Mesenchymal stem cell (in vitro differentiated cells and primary cell): ENCODE measurements around the gene PPARA.

Experiments
- DNase-seq: peaks from one replicate; pipeline ENCODE4 v3.0.0-alpha.2; 2013
- H2AFZ ChIP-seq: one replicate; pipeline ENCODE4 v1.6.1; 2013; ENCODE audit warnings: low read depth, mild to moderate bottlenecking, control low read depth, inconsistent platforms, low read length, moderate library complexity
- H2AK5ac ChIP-seq: 2 replicates; pipeline ENCODE4 v1.6.1; 2013; ENCODE audit warnings: low read length, moderate library complexity, mild to moderate bottlenecking, inconsistent platforms; ENCODE audit not compliant: severe bottlenecking
- H2BK120ac ChIP-seq: one replicate; pipeline ENCODE4 v1.6.1; 2013; ENCODE audit warnings: low read depth, mild to moderate bottlenecking, inconsistent platforms, low read length, moderate library complexity
- H2BK12ac ChIP-seq, 2 experiments: one replicate each; pipeline ENCODE4 v1.6.1; 2013; ENCODE audit warnings: inconsistent platforms in 2 of 2, low read length in 2 of 2, mild to moderate bottlenecking in 2 of 2, moderate library complexity in 2 of 2, control low read depth in 1 of 2
- H2BK15ac ChIP-seq: one replicate; pipeline ENCODE4 v1.6.1; 2013; ENCODE audit warnings: mild to moderate bottlenecking, low read depth, inconsistent platforms; ENCODE audit not compliant: poor library complexity, severe bottlenecking
- H2BK5ac ChIP-seq: 2 replicates; pipeline ENCODE4 v1.6.1; 2013; ENCODE audit warnings: low read depth, mild to moderate bottlenecking, low read length, control low read depth, inconsistent platforms; ENCODE audit not compliant: poor library complexity, severe bottlenecking
- H3K14ac ChIP-seq, 2 experiments: one replicate each; pipeline ENCODE4 v1.6.1; 2013; ENCODE audit warnings: inconsistent platforms in 2 of 2, low read length in 2 of 2, control low read depth in 1 of 2, mild to moderate bottlenecking in 1 of 2, moderate library complexity in 1 of 2
- H3K18ac ChIP-seq, 2 experiments: one replicate each; pipeline ENCODE4 v1.6.1; 2013; ENCODE audit warnings: inconsistent platforms in 2 of 2, low read length in 2 of 2, control low read depth in 1 of 2, low read depth in 1 of 2, mild to moderate bottlenecking in 1 of 2
- H3K23ac ChIP-seq, 2 experiments: one replicate each; pipeline ENCODE4 v1.6.1; 2013; ENCODE audit warnings: inconsistent platforms in 2 of 2, low read length in 2 of 2, mild to moderate bottlenecking in 2 of 2, moderate library complexity in 2 of 2, control low read depth in 1 of 2
- H3K27ac ChIP-seq: 2 replicates; pipeline ENCODE4 v1.5.1; 2013; ENCODE audit warnings: mild to moderate bottlenecking, moderate library complexity, low read length, control low read depth, inconsistent platforms; ENCODE audit not compliant: poor library complexity, severe bottlenecking
- H3K27me3 ChIP-seq, 2 experiments: 2 replicates each; pipeline versions ENCODE4 v1.6.1 to v1.7.0; 2013; ENCODE audit warnings: low read length in 2 of 2, mild to moderate bottlenecking in 2 of 2, moderate library complexity in 2 of 2, control low read depth in 1 of 2, inconsistent platforms in 1 of 2; ENCODE audit not compliant: control insufficient read depth in 1 of 2, insufficient read depth in 1 of 2
- H3K36me3 ChIP-seq, 2 experiments: 2 replicates each; pipeline versions ENCODE4 v1.6.1 to v1.7.0; 2013; ENCODE audit warnings: low read length in 2 of 2, control low read depth in 1 of 2, inconsistent platforms in 1 of 2, low read depth in 1 of 2, mild to moderate bottlenecking in 1 of 2; ENCODE audit not compliant: insufficient read depth in 2 of 2, control insufficient read depth in 1 of 2
- H3K4ac ChIP-seq, 2 experiments: one replicate each; pipeline ENCODE4 v1.6.1; 2013; ENCODE audit warnings: inconsistent platforms in 2 of 2, low read length in 2 of 2, mild to moderate bottlenecking in 2 of 2, moderate library complexity in 2 of 2, control low read depth in 1 of 2, low read depth in 1 of 2
- H3K4me1 ChIP-seq: 2 replicates; pipeline ENCODE4 v1.6.1; 2013; ENCODE audit warnings: low read depth, low read length, control low read depth; ENCODE audit not compliant: control insufficient read depth, insufficient read depth
- H3K4me2 ChIP-seq: 2 replicates; pipeline ENCODE4 v1.6.1; 2013; ENCODE audit warnings: low read length, mild to moderate bottlenecking, inconsistent platforms; ENCODE audit not compliant: poor library complexity, severe bottlenecking
- H3K4me3 ChIP-seq, 2 experiments: 2 replicates each; pipeline versions ENCODE4 v1.5.1 to v1.7.0; 2013; ENCODE audit warnings: low read length in 2 of 2, mild to moderate bottlenecking in 2 of 2, control low read depth in 1 of 2, low read depth in 1 of 2; ENCODE audit not compliant: insufficient read depth in 1 of 2
- H3K79me1 ChIP-seq: replicated peaks from 2 replicates; pipeline ENCODE4 v1.6.1; 2013; ENCODE audit warnings: mild to moderate bottlenecking, control low read depth, low read length, inconsistent platforms; ENCODE audit not compliant: poor library complexity, severe bottlenecking
- H3K9ac ChIP-seq: 2 replicates; pipeline ENCODE4 v1.7.0; 2013; ENCODE audit warnings: mild to moderate bottlenecking, low read length, moderate library complexity
- H3K9me3 ChIP-seq: 2 replicates; pipeline ENCODE4 v1.7.0; 2013; ENCODE audit warnings: mild to moderate bottlenecking, low read length; ENCODE audit not compliant: control insufficient read depth
- H4K8ac ChIP-seq: one replicate; pipeline ENCODE4 v1.6.1; 2013; ENCODE audit warnings: inconsistent platforms, mild to moderate bottlenecking, low read length, moderate library complexity
- H4K91ac ChIP-seq: one replicate; pipeline ENCODE4 v1.6.1; 2013; ENCODE audit warnings: mild to moderate bottlenecking, low read length, inconsistent platforms
- WGBS: methylation state at CpG from one replicate; pipeline ENCODE4 v1.1.7; 2013; ENCODE audit warnings: mixed read lengths; 5-methylcytosine and 5-hydroxymethylcytosine counted together

Gene PPARA

GRCh38 chr22:46287873-46288751 lies 137.8 kb downstream of the PPARA start:
- H3K23ac ChIP-seq: no peak overlapping the region
- no peak overlapping the region for H2BK5ac ChIP-seq
- no peak overlapping the region for H3K18ac ChIP-seq
- H2BK12ac ChIP-seq: no peak overlapping the region
- no peak overlapping the region for H3K4me2 ChIP-seq
- H3K9me3 ChIP-seq: peaks cover 4% of the 10 kb centered on the region
- no peak overlapping the region for H2AFZ ChIP-seq
- H2AK5ac ChIP-seq: no peak overlapping the region
- H3K36me3 ChIP-seq: peaks cover 71 to 81% of the 10 kb centered on the region in 2 experiments
- H3K4ac ChIP-seq: no peak overlapping the region
- 85% methylated on average over 24 of the region's 24 CpGs for WGBS
- no peaks in the 10 kb centered on the region for H3K27me3 ChIP-seq
- H3K27ac ChIP-seq: no peak overlapping the region
- H2BK120ac ChIP-seq: no peak overlapping the region
- no peak overlapping the region for H4K8ac ChIP-seq
- no peak overlapping the region for H3K9ac ChIP-seq
- DNase-seq: no peak
- H2BK15ac ChIP-seq: no peak overlapping the region
- peaks cover 13% of the 10 kb centered on the region for H3K4me1 ChIP-seq
- no peak overlapping the region for H3K4me3 ChIP-seq
- H4K91ac ChIP-seq: no peak overlapping the region
- H3K14ac ChIP-seq: no peak overlapping the region
- no peaks in the 10 kb centered on the region for H3K79me1 ChIP-seq

GRCh38 chr22:46288846-46289243 lies 138.5 kb downstream of the PPARA start:
- H3K36me3 ChIP-seq: peaks cover 70 to 81% of the 10 kb centered on the region in 2 experiments
- no peak overlapping the region for H2BK5ac ChIP-seq
- H3K4me1 ChIP-seq: peaks cover 16% of the 10 kb centered on the region
- no peaks in the 10 kb centered on the region for H3K79me1 ChIP-seq
- H3K18ac ChIP-seq: no peak overlapping the region
- no peak for DNase-seq
- no peak overlapping the region for H2BK15ac ChIP-seq
- no peak overlapping the region for H4K91ac ChIP-seq
- no peak overlapping the region for H2AK5ac ChIP-seq
- H3K27me3 ChIP-seq: no peaks in the 10 kb centered on the region
- H2AFZ ChIP-seq: no peak overlapping the region
- H3K9ac ChIP-seq: no peak overlapping the region
- H2BK12ac ChIP-seq: no peak overlapping the region
- H3K14ac ChIP-seq: no peak overlapping the region
- no peak overlapping the region for H3K4me2 ChIP-seq
- 90% methylated on average over 7 of the region's 7 CpGs for WGBS
- no peak overlapping the region for H2BK120ac ChIP-seq
- H3K4ac ChIP-seq: no peak overlapping the region
- H4K8ac ChIP-seq: no peak overlapping the region
- H3K27ac ChIP-seq: no peak overlapping the region
- peaks cover 4% of the 10 kb centered on the region for H3K9me3 ChIP-seq
- no peak overlapping the region for H3K23ac ChIP-seq
- H3K4me3 ChIP-seq: no peak overlapping the region

- no peak overlapping the region for H3K9ac ChIP-seq
- no peak overlapping the region for H4K8ac ChIP-seq
- H2BK15ac ChIP-seq: no peak overlapping the region
- H3K36me3 ChIP-seq: peaks cover 65 to 77% of the 10 kb centered on the region in 2 experiments
- no peak overlapping the region for H3K4ac ChIP-seq
- no peaks in the 10 kb centered on the region for H3K79me1 ChIP-seq
- 96% methylated on average over 33 of the region's 33 CpGs for WGBS
- H3K4me2 ChIP-seq: no peak overlapping the region
- peaks cover 4% of the 10 kb centered on the region for H3K9me3 ChIP-seq
- DNase-seq: no peak
- no peak overlapping the region for H2AFZ ChIP-seq
- H3K18ac ChIP-seq: no peak overlapping the region
- H4K91ac ChIP-seq: no peak overlapping the region
- H3K14ac ChIP-seq: no peak overlapping the region
- H2BK12ac ChIP-seq: no peak overlapping the region
- no peak overlapping the region for H2BK120ac ChIP-seq
- no peak overlapping the region for H2BK5ac ChIP-seq
- no peak overlapping the region for H3K4me3 ChIP-seq
- H2AK5ac ChIP-seq: no peak overlapping the region
- H3K27ac ChIP-seq: no peak overlapping the region
- H3K23ac ChIP-seq: no peak overlapping the region
- H3K4me1 ChIP-seq: peaks cover 17% of the 10 kb centered on the region
- H3K27me3 ChIP-seq: no peaks in the 10 kb centered on the region
These were observed 139.0 kb downstream of the PPARA start for GRCh38 chr22:46289244-46289891.

GRCh38 chr22:46290121-46290842 lies 140.0 kb downstream of the PPARA start:
- Histone ChIP-seq H3K36me3 (peaks cover 56 to 68% of the 10 kb centered on the region in 2 experiments), H3K4ac (no peak overlapping the region), H2BK12ac (no peak overlapping the region), H3K4me2 (no peak overlapping the region), H4K8ac (no peak overlapping the region), H2BK5ac (no peak overlapping the region), H3K14ac (no peak overlapping the region), H3K27ac (no peak overlapping the region), H2BK15ac (no peak overlapping the region), H2AFZ (no peak overlapping the region), H3K4me1 (peaks cover 17% of the 10 kb centered on the region), H2AK5ac (no peak overlapping the region), H3K18ac (no peak overlapping the region), H3K4me3 (no peak overlapping the region), H3K9me3 (peaks cover 4% of the 10 kb centered on the region), H3K9ac (no peak overlapping the region), H3K79me1 (peaks cover 3% of the 10 kb centered on the region), H4K91ac (no peak overlapping the region), H2BK120ac (no peak overlapping the region), H3K27me3 (no peaks in the 10 kb centered on the region), H3K23ac (no peak overlapping the region)
- WGBS: 98% methylated on average over 16 of the region's 17 CpGs
- DNase-seq: no peak
